NCI-H82 treated with DMSO at 0.1 percent for 48 hours (cell line): ENCODE data around the gene B3GNT9.
A peak's percentile ranks its signal among the peaks of the same experiment; 100 is the strongest.

Experiments used
- DNase-seq: peaks from one replicate; lab custom pipeline; 2025; ENCODE audit not compliant: unreplicated experiment; lab: John Stamatoyannopoulos, UW

B3GNT9 gene

GRCh38 chr16:67169011-67169451 is 18.2 kb upstream of the B3GNT9 start:
- no peak for DNase-seq

GRCh38 chr16:67167588-67167987 is 16.8 kb upstream of the B3GNT9 start:
- DNase-seq, result no peak

- DNase-seq, result no peak
Measured at GRCh38 chr16:67166598-67167168, 15.9 kb upstream of the B3GNT9 start.

GRCh38 chr16:67166110-67166547 is 15.3 kb upstream of the B3GNT9 start:
- no peak for DNase-seq

- DNase-seq, result no peak
Measured at GRCh38 chr16:67165121-67166078, 14.6 kb upstream of the B3GNT9 start.

GRCh38 chr16:67164599-67165061 is 13.8 kb upstream of the B3GNT9 start, which contains the start of gene HSF4:
HSF4 (plus strand) TSS chr16:67164745; CDS start chr16:67164812, 67 bp downstream.
- no peak for DNase-seq

GRCh38 chr16:67163999-67164558 is 13.3 kb upstream of the B3GNT9 start:
- DNase-seq, result no peak

GRCh38 chr16:67163164-67163998 is 12.6 kb upstream of the B3GNT9 start:
- no peak for DNase-seq

GRCh38 chr16:67162506-67163163 is 11.8 kb upstream of the B3GNT9 start:
- no peak for DNase-seq

GRCh38 chr16:67161595-67162058 is 10.8 kb upstream of the B3GNT9 start:
- no peak for DNase-seq

- DNase-seq, result peak; percentile 4
Measured at GRCh38 chr16:67158637-67159600, 8.1 kb upstream of the B3GNT9 start.

GRCh38 chr16:67157892-67158635 is 7.3 kb upstream of the B3GNT9 start:
- no peak for DNase-seq

GRCh38 chr16:67157106-67157748 is 6.4 kb upstream of the B3GNT9 start:
- DNase-seq, result no peak

- no peak for DNase-seq
Measured at GRCh38 chr16:67156143-67156844, 5.5 kb upstream of the B3GNT9 start.

GRCh38 chr16:67155295-67156142 is 4.7 kb upstream of the B3GNT9 start:
- peak; percentile 8 for DNase-seq

- no peak for DNase-seq
Measured at GRCh38 chr16:67154578-67155294, 3.9 kb upstream of the B3GNT9 start.
